Parathyroid adenoma (tissue), 2 donors: ENCODE data around the gene AUTS2.

Experiments
- H2AFZ ChIP-seq: fragments of 300-600 bp; sonication (generic); one replicate; pipeline ENCODE4 v1.7.0; 2017; ENCODE audit warnings: antibody characterized with exemption, mild to moderate bottlenecking
- H3K27ac ChIP-seq: fragments of 300-600 bp; sonication (generic); one replicate; pipeline ENCODE4 v1.7.0; 2017
- H3K27me3 ChIP-seq: fragments of 300-600 bp; sonication (generic); one replicate; pipeline ENCODE4 v1.7.0; 2017; ENCODE audit warnings: low read length; ENCODE audit not compliant: control insufficient read depth, insufficient read depth
- H3K36me3 ChIP-seq: fragments of 300-600 bp; sonication (generic); one replicate; pipeline ENCODE4 v1.7.0; 2017; ENCODE audit warnings: low read length; ENCODE audit not compliant: control insufficient read depth, insufficient read depth
- H3K4me1 ChIP-seq: fragments of 300-600 bp; sonication (generic); one replicate; pipeline ENCODE4 v1.7.0; 2017; ENCODE audit warnings: control low read depth
- H3K4me2 ChIP-seq: fragments of 300-600 bp; sonication (generic); one replicate; pipeline ENCODE4 v1.7.0; 2017; ENCODE audit warnings: low read length
- H3K4me3 ChIP-seq: fragments of 300-600 bp; sonication (generic); one replicate; pipeline ENCODE4 v1.7.0; 2017; ENCODE audit warnings: low read depth, low read length
- H3K79me2 ChIP-seq: fragments of 300-600 bp; sonication (generic); one replicate; pipeline ENCODE4 v1.7.0; 2017; ENCODE audit warnings: control low read depth
- H3K9ac ChIP-seq: fragments of 300-600 bp; sonication (generic); one replicate; pipeline ENCODE4 v1.7.0; 2017; ENCODE audit warnings: mild to moderate bottlenecking
- H3K9me3 ChIP-seq: fragments of 300-600 bp; sonication (generic); one replicate; pipeline ENCODE4 v1.7.0; 2017; ENCODE audit warnings: low read length; ENCODE audit not compliant: control insufficient read depth
- CTCF ChIP-seq: fragments of 300-600 bp; sonication (generic); IDR thresholded peaks from one replicate; pipeline ENCODE4 v1.7.0; 2017; ENCODE audit warnings: antibody characterized with exemption, mild to moderate bottlenecking
- donor health status: primary hyperparathyroidism.

Gene AUTS2

GRCh38 chr7:70669854-70670253 lies 1071.6 kb downstream of the AUTS2 start:
- H3K27me3 ChIP-seq, result no peaks in the 10 kb centered on the region

GRCh38 chr7:70670288-70670687 lies 1072.0 kb downstream of the AUTS2 start:
- H3K36me3 ChIP-seq, result no peaks in the 10 kb centered on the region
- no peak overlapping the region for H3K4me3 ChIP-seq
- peaks cover 4% of the 10 kb centered on the region for H3K4me1 ChIP-seq
- no peak overlapping the region for H3K27ac ChIP-seq
- no peaks in the 10 kb centered on the region for H3K27me3 ChIP-seq
- no peaks in the 10 kb centered on the region for H3K79me2 ChIP-seq
- no peak overlapping the region for H3K9ac ChIP-seq
- H2AFZ ChIP-seq, result no peak overlapping the region
- no peaks in the 10 kb centered on the region for H3K9me3 ChIP-seq
- no peak overlapping the region for H3K4me2 ChIP-seq
- no peak for TF ChIP-seq CTCF

More at GRCh38 chr7:70669854-70670253, 1071.6 kb downstream of the AUTS2 start:
- no peak for TF ChIP-seq CTCF
- Histone ChIP-seq H3K4me2 (no peak overlapping the region), H3K36me3 (no peaks in the 10 kb centered on the region), H2AFZ (no peak overlapping the region), H3K4me1 (peaks cover 4% of the 10 kb centered on the region), H3K79me2 (no peaks in the 10 kb centered on the region), H3K9me3 (no peaks in the 10 kb centered on the region), H3K4me3 (no peak overlapping the region), H3K9ac (no peak overlapping the region), H3K27ac (no peak overlapping the region)

GRCh38 chr7:70673778-70674570 lies 1075.7 kb downstream of the AUTS2 start:
- no peaks in the 10 kb centered on the region for H3K27me3 ChIP-seq
- no peak overlapping the region for H3K27ac ChIP-seq
- H3K9ac ChIP-seq, result no peak overlapping the region
- no peaks in the 10 kb centered on the region for H3K36me3 ChIP-seq
- no peaks in the 10 kb centered on the region for H3K9me3 ChIP-seq
- H3K4me2 ChIP-seq, result no peak overlapping the region
- peak overlapping the region; percentile 41 for H2AFZ ChIP-seq
- H3K79me2 ChIP-seq, result no peaks in the 10 kb centered on the region
- peaks cover 4% of the 10 kb centered on the region for H3K4me1 ChIP-seq
- H3K4me3 ChIP-seq, result no peak overlapping the region
- no peak for TF ChIP-seq CTCF

- H3K4me3 ChIP-seq, result no peak overlapping the region
- no peak overlapping the region for H3K27ac ChIP-seq
- H3K4me2 ChIP-seq, result no peak overlapping the region
- H3K36me3 ChIP-seq, result no peaks in the 10 kb centered on the region
- no peaks in the 10 kb centered on the region for H3K27me3 ChIP-seq
- H2AFZ ChIP-seq, result no peak overlapping the region
- no peaks in the 10 kb centered on the region for H3K9me3 ChIP-seq
- peaks cover 4% of the 10 kb centered on the region for H3K4me1 ChIP-seq
- TF ChIP-seq CTCF, result no peak
- H3K9ac ChIP-seq, result no peak overlapping the region
- H3K79me2 ChIP-seq, result no peaks in the 10 kb centered on the region
Observed at GRCh38 chr7:70674571-70675010, 1076.3 kb downstream of the AUTS2 start.

- Histone ChIP-seq H3K4me2 (no peak overlapping the region), H2AFZ (no peak overlapping the region), H3K4me3 (no peak overlapping the region), H3K4me1 (peaks cover 4% of the 10 kb centered on the region), H3K27ac (no peak overlapping the region), H3K27me3 (no peaks in the 10 kb centered on the region), H3K79me2 (no peaks in the 10 kb centered on the region), H3K36me3 (no peaks in the 10 kb centered on the region), H3K9ac (no peak overlapping the region), H3K9me3 (no peaks in the 10 kb centered on the region)
- TF ChIP-seq CTCF, result no peak
Observed at GRCh38 chr7:70676243-70676642, 1078.0 kb downstream of the AUTS2 start.
